SK-N-SH treated with all-trans-retinoic acid at 6 μM for 48 hours (cell line): ENCODE results near the gene SLC25A11.

Source experiments
- ATAC-seq: fragments of 200-7000 bp; cut with Tn5 transposase; 3 replicates; pipeline ENCODE4 v1.9.1; 2020; ENCODE audit warnings: mild to moderate bottlenecking, moderate library complexity
- ARNTL ChIP-seq: fragments of 450-650 bp; formaldehyde crosslinking; IDR thresholded peaks from 2 replicates; pipeline ENCODE4 v1.5.0; 2020; ENCODE audit warnings: low read depth, mild to moderate bottlenecking, moderate library complexity, borderline replicate concordance
- BACH2 ChIP-seq: fragments of 250-450 bp; sonication (Bioruptor Pico); IDR thresholded peaks from 2 replicates; pipeline ENCODE4 v1.9.0; 2021; ENCODE audit warnings: mild to moderate bottlenecking, borderline replicate concordance
- CSRNP3 ChIP-seq: fragments of 250-450 bp; sonication (Bioruptor Pico); IDR thresholded peaks from 2 replicates; pipeline ENCODE4 v1.5.1; 2021; ENCODE audit warnings: mild to moderate bottlenecking, moderate library complexity
- ISL1 ChIP-seq: fragments of 250-450 bp; sonication (Bioruptor Pico); IDR thresholded peaks from 2 replicates; pipeline ENCODE4 v2.1.2; 2022; ENCODE audit warnings: mild to moderate bottlenecking, moderate library complexity
- OSR1 ChIP-seq: fragments of 250-450 bp; sonication (Bioruptor Pico); IDR thresholded peaks from 2 replicates; pipeline ENCODE4 v1.8.0; 2022; ENCODE audit warnings: moderate library complexity, mild to moderate bottlenecking, inconsistent platforms
- RARB ChIP-seq: fragments of 250-450 bp; sonication (Bioruptor Pico); IDR thresholded peaks from 2 replicates; pipeline ENCODE4 v1.8.0; 2021; ENCODE audit warnings: mild to moderate bottlenecking, moderate library complexity
- TCF4 ChIP-seq: fragments of 250-450 bp; sonication (Bioruptor Pico); IDR thresholded peaks from 2 replicates; pipeline ENCODE4 v1.8.0; 2021; ENCODE audit warnings: mild to moderate bottlenecking, moderate library complexity, borderline replicate concordance
- TOX ChIP-seq: fragments of 250-450 bp; sonication (Bioruptor Pico); IDR thresholded peaks from 2 replicates; pipeline ENCODE4 v1.8.0; 2021; ENCODE audit warnings: mild to moderate bottlenecking, moderate library complexity, borderline replicate concordance
- TSHZ2 ChIP-seq: fragments of 250-450 bp; sonication (Bioruptor Pico); IDR thresholded peaks from 2 replicates; pipeline ENCODE4 v1.5.0; 2020; ENCODE audit warnings: mild to moderate bottlenecking, moderate library complexity
- ZC3H10 ChIP-seq: fragments of 250-450 bp; sonication (Bioruptor Pico); IDR thresholded peaks from 2 replicates; pipeline ENCODE4 v1.5.1; 2021; ENCODE audit warnings: mild to moderate bottlenecking, moderate library complexity
- ZFP3 ChIP-seq: fragments of 250-450 bp; sonication (Bioruptor Pico); IDR thresholded peaks from 2 replicates; pipeline ENCODE4 v1.5.0; 2020; ENCODE audit warnings: mild to moderate bottlenecking, moderate library complexity
- ZFP30 ChIP-seq: fragments of 450-650 bp; formaldehyde crosslinking; IDR thresholded peaks from 2 replicates; pipeline ENCODE4 v1.5.0; 2022; ENCODE audit warnings: mild to moderate bottlenecking, moderate library complexity
- ZNF565 ChIP-seq: fragments of 450-650 bp; formaldehyde crosslinking; conservative IDR thresholded peaks from 2 replicates; pipeline ENCODE4 v1.5.0; 2020; ENCODE audit warnings: low read depth, mild to moderate bottlenecking, moderate library complexity
- ZNF70 ChIP-seq: fragments of 450-650 bp; formaldehyde crosslinking; IDR thresholded peaks from 2 replicates; pipeline ENCODE4 v1.5.0; 2020; ENCODE audit warnings: mild to moderate bottlenecking, moderate library complexity
- ZNF8 ChIP-seq: fragments of 450-650 bp; formaldehyde crosslinking; IDR thresholded peaks from 2 replicates; pipeline ENCODE4 v1.5.0; 2020; ENCODE audit warnings: mild to moderate bottlenecking, moderate library complexity
- TF ChIP-seq, protein P1 (sequence below): fragments of 250-450 bp; sonication (Bioruptor Pico); IDR thresholded peaks from 2 replicates; pipeline ENCODE4 v1.8.0; 2020; ENCODE audit warnings: mild to moderate bottlenecking, moderate library complexity, borderline replicate concordance
- TF ChIP-seq, protein P2 (sequence below): fragments of 250-450 bp; sonication (Bioruptor Pico); IDR thresholded peaks from 2 replicates; pipeline ENCODE4 v1.5.1; 2020; ENCODE audit warnings: low read depth, mild to moderate bottlenecking, moderate library complexity

SLC25A11 gene

DNA sequence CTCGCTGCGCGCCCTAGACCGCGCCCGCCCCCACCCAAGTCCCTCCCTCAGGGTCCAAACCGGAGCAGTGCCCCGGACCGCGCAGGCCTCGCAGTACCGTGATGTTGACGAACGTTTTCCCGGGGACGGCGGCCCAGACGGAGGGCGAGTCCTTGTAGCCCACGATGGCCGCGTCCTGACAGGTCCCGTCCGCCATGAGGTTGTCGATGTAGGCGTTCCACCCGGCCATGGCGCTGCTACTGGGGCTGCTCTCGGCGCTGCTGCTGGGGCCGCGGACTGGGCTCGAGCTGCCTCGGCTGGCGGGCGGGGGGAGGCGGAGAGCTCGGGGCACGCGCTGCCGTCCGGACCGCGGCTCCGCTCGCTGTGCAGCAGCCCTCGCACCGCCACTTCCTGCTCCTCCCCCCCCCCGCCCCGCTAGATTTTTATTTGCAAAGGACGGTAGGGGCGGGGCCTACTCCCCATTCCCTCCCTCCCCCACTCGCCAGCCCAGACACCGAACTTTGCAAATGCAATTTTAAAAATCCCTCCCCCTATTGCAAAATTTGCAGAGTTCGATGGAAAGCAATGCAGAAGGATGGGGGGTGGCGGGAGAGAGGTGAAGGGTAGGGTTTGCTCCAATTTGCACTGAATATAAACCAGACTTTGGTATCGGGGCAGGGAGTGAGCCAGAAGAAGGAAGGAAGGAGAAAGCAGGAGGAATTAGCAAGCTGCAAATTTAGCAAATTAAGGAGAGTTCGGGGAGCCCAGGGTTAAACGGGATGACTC lies 8.5 kb upstream of the SLC25A11 start, which contains the start of gene PFN1:
Gene PFN1 (minus strand): TSS at position 365 of the 765 bp plus-strand sequence. CDS start 136 bp downstream, at position 229.
- ATAC-seq = peak; percentile 48
- TF ChIP-seq, protein P1, sequence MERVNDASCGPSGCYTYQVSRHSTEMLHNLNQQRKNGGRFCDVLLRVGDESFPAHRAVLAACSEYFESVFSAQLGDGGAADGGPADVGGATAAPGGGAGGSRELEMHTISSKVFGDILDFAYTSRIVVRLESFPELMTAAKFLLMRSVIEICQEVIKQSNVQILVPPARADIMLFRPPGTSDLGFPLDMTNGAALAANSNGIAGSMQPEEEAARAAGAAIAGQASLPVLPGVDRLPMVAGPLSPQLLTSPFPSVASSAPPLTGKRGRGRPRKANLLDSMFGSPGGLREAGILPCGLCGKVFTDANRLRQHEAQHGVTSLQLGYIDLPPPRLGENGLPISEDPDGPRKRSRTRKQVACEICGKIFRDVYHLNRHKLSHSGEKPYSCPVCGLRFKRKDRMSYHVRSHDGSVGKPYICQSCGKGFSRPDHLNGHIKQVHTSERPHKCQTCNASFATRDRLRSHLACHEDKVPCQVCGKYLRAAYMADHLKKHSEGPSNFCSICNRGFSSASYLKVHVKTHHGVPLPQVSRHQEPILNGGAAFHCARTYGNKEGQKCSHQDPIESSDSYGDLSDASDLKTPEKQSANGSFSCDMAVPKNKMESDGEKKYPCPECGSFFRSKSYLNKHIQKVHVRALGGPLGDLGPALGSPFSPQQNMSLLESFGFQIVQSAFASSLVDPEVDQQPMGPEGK (CRISPR knock-in tag) = peak; percentile 16; the same call in 1 of the 2 replicates
- no peak for TF ChIP-seq ISL1 (CRISPR knock-in tag)
- TF ChIP-seq ZNF565 (CRISPR knock-in tag) = no peak
- no peak for TF ChIP-seq OSR1 (CRISPR knock-in tag)

GRCh38 chr17:4947411-4948165 lies 7.7 kb upstream of the SLC25A11 start:
- ATAC-seq = peak; percentile 9
- TF ChIP-seq, protein P1 (CRISPR knock-in tag) = 0 out of 2 replicates have a peak, but pooled peaks have one; percentile 11
- TF ChIP-seq TOX (no peak), ZFP3 (CRISPR knock-in tag) (no peak), CSRNP3 (0 out of 2 replicates have a peak, but pooled peaks have one; percentile 33), ARNTL (CRISPR knock-in tag) (no peak)

DNA sequence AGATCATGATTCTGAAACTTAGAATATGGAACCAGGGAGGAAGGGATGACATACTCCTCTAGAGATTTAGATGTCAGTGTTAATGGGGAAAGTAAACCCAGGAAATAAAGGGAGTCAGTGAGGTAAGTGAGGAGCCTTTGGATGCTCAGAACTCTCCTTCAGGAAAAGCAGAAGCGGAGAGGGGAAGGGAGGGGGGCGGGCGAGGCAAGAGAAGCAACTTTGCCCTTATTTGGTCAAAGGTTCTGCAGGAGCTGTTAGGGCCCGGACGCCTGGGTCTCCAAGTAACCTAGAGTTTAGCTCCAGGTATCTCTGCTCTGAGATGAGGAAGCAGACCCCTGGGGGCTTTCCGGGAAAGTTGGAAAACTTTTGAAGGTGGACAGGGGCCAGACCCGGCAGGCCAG lies 7.2 kb upstream of the SLC25A11 start:
- ATAC-seq = no peak
- TF ChIP-seq OSR1 (CRISPR knock-in tag) = no peak

GRCh38 chr17:4946312-4946976 lies 6.6 kb upstream of the SLC25A11 start:
- ATAC-seq = no peak
- TF ChIP-seq ARNTL (CRISPR knock-in tag) = no peak
- TF ChIP-seq ZNF70 (CRISPR knock-in tag) = no peak
- no peak for TF ChIP-seq BACH2 (CRISPR knock-in tag)
- TF ChIP-seq, protein P2, sequence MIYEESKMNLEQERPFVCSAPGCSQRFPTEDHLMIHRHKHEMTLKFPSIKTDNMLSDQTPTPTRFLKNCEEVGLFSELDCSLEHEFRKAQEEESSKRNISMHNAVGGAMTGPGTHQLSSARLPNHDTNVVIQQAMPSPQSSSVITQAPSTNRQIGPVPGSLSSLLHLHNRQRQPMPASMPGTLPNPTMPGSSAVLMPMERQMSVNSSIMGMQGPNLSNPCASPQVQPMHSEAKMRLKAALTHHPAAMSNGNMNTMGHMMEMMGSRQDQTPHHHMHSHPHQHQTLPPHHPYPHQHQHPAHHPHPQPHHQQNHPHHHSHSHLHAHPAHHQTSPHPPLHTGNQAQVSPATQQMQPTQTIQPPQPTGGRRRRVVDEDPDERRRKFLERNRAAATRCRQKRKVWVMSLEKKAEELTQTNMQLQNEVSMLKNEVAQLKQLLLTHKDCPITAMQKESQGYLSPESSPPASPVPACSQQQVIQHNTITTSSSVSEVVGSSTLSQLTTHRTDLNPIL = no peak
- no peak for TF ChIP-seq TOX
- TF ChIP-seq, protein P1 (CRISPR knock-in tag) = no peak
- TF ChIP-seq ZC3H10 (CRISPR knock-in tag) = no peak
- TF ChIP-seq ZNF8 = no peak
- TF ChIP-seq TSHZ2 = no peak
- no peak for TF ChIP-seq OSR1 (CRISPR knock-in tag)
- TF ChIP-seq ZNF565 (CRISPR knock-in tag) = no peak
- no peak for TF ChIP-seq RARB (CRISPR knock-in tag)
- no peak for TF ChIP-seq ZFP30 (CRISPR knock-in tag)
- no peak for TF ChIP-seq ZFP3 (CRISPR knock-in tag)
- no peak for TF ChIP-seq TCF4 (CRISPR knock-in tag)
